Esophagus muscularis mucosa (tissue), 4 donors: ENCODE data around the gene PLSCR4. TPM values are rescaled to one million over a fixed set of nuclear protein-coding genes. Genes with fewer than 3 reads are reported as not detected.

Experiments
- DNase-seq: peaks from one replicate; pipeline ENCODE4 v3.0.0-alpha.2; 2017; ENCODE audit errors: extremely low spot score
- H3K27ac ChIP-seq, 4 donors: fragments of 200-600 bp; sonication (generic); replicated peaks in 1 of 4; 1 replicate in 3 of 4; 2 replicates in 1 of 4; pipeline ENCODE4 v1.5.1; 2016 to 2019; ENCODE audit warnings: mild to moderate bottlenecking in 1 of 4
- H3K27me3 ChIP-seq, 4 donors: fragments of 200-600 bp; sonication (generic); one replicate each; pipeline versions ENCODE4 v1.5.1 to v1.6.0; 2016 to 2019
- H3K36me3 ChIP-seq, 4 donors: fragments of 200-600 bp; sonication (generic); one replicate each; pipeline ENCODE4 v1.5.1; 2016 to 2019
- H3K4me1 ChIP-seq, 4 donors: fragments of 200-600 bp; sonication (generic); one replicate each; pipeline ENCODE4 v1.5.1; 2016 to 2019
- H3K4me3 ChIP-seq, 4 donors: fragments of 200-600 bp; sonication (generic); 1 replicate in 2 of 4; 2 replicates in 2 of 4; pipeline ENCODE4 v1.5.1; 2016 to 2019; ENCODE audit warnings: mild to moderate bottlenecking in 4 of 4, moderate library complexity in 1 of 4
- H3K9me3 ChIP-seq, 4 donors: fragments of 200-600 bp; sonication (generic); 1 replicate in 3 of 4; 2 replicates in 1 of 4; pipeline ENCODE4 v1.5.1; 2016 to 2019
- EP300 ChIP-seq: sonication (generic); formaldehyde crosslinking; IDR thresholded peaks from one replicate; pipeline ENCODE4 v1.6.1; 2017; ENCODE audit warnings: antibody characterized with exemption
- POLR2A ChIP-seq: fragments of 450-650 bp; IDR thresholded peaks from one replicate; pipeline ENCODE4 v1.6.1; 2017; ENCODE audit warnings: antibody characterized with exemption, moderate library complexity, mild to moderate bottlenecking, low read depth
- POLR2AphosphoS5 ChIP-seq, 2 donors: sonication (generic); formaldehyde crosslinking; IDR thresholded peaks; one replicate each; pipeline ENCODE4 v1.6.1; 2017; ENCODE audit warnings: antibody characterized with exemption in 2 of 2
- WGBS: methylation state at CpG from one replicate; pipeline ENCODE4 v1.1.5; 2018; 5-methylcytosine and 5-hydroxymethylcytosine counted together
- intact Hi-C: fragments of 100-400 bp; cut with DNase I; formaldehyde crosslinking; loops from one replicate; pipeline ENCODE4 v1.15.1; 2023
- total RNA-seq, 4 donors: library from RNA; depleted of rRNA; stranded (reverse); fragments of >200 nt; gene quantifications; one replicate each; pipeline versions ENCODE4 v1.1.0 to v1.2.1, GENCODE V29; 2016
- TF ChIP-seq, protein P1 (sequence below), 3 experiments: fragments of 200-600 bp in 2 of 3; fragments of 450-650 bp in 1 of 3; sonication (generic) in 2 of 3; IDR thresholded peaks; one replicate each; pipeline ENCODE4 v1.5.1; 2017 to 2019; ENCODE audit warnings: antibody characterized with exemption in 3 of 3, mild to moderate bottlenecking in 2 of 3, moderate library complexity in 1 of 3

Gene PLSCR4
- total RNA-seq, 4 donors from 2014 or later: 43.5 to 71.4 (median 63.0) TPM

DNA sequence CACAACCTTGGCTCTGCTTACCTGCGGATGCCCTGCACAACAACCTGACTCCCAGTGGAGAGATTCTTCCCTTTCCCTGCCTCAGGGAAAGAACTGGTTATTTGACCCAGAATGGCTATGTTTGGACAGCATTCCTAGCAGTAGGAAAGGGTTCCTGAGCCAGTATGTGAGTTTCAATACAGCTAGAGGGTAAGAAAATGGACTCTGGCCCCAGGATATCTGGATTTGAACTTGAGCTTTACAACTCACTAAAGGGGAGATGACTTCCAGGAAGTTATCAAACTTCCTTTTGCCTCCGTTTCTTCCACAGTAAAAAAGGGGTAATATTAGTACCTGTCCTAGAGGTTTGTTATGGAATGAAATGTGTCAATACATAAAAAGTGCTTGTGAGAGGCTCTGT, 28.1 kb upstream of the PLSCR4 start:
- peak overlapping the region; percentile 48 to 75 (median 64) for H3K27ac ChIP-seq
- intact Hi-C loops: no loop called here
- no peak for DNase-seq
- no peaks in the 10 kb centered on the region for H3K9me3 ChIP-seq
- TF ChIP-seq EP300: no peak
- TF ChIP-seq POLR2AphosphoS5 (IDR thresholded peaks at IDR 0.05): no peak
- TF ChIP-seq POLR2A: no peak
- TF ChIP-seq, protein P1, sequence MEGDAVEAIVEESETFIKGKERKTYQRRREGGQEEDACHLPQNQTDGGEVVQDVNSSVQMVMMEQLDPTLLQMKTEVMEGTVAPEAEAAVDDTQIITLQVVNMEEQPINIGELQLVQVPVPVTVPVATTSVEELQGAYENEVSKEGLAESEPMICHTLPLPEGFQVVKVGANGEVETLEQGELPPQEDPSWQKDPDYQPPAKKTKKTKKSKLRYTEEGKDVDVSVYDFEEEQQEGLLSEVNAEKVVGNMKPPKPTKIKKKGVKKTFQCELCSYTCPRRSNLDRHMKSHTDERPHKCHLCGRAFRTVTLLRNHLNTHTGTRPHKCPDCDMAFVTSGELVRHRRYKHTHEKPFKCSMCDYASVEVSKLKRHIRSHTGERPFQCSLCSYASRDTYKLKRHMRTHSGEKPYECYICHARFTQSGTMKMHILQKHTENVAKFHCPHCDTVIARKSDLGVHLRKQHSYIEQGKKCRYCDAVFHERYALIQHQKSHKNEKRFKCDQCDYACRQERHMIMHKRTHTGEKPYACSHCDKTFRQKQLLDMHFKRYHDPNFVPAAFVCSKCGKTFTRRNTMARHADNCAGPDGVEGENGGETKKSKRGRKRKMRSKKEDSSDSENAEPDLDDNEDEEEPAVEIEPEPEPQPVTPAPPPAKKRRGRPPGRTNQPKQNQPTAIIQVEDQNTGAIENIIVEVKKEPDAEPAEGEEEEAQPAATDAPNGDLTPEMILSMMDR (IDR thresholded peaks at IDR 0.05): no peak
- no peaks in the 10 kb centered on the region for H3K27me3 ChIP-seq
- no peaks in the 10 kb centered on the region for H3K36me3 ChIP-seq
- peaks cover 6 to 66% (median 58%) of the 10 kb centered on the region in 4 donors for H3K4me1 ChIP-seq
- H3K4me3 ChIP-seq: no peak overlapping the region
- WGBS: 88% methylated on average over 2 of the region's 2 CpGs

DNA sequence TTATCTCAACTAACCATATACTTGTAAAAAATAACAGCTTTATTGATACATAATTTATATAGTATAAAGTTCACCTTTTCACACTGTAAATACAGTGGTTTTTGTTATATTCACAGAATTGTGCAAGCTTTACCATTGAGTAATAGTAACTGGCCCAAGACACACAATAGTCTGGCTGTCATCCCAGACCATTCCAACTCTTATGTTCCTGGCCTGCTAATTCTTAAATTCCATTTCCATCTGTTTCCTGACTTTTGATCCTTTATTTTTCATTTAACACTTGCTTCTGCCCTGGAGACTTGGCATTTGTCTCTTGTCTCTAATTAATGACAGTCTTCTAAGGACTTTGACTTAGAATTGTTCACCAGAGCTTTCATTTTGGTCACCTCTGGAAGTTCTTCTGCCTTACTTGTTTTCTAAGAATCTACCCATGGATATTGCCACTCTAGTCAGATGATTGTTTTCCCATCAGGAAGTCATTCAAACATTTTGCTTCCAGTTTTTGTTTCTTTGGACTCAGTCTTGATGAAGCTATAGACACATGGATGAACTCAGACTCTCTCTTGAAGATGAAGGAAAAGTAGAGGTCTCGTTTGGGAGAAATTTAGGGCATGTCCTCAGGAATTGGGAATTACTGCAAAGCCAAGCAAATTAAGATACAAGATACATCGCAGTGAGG, 27.2 kb upstream of the PLSCR4 start:
- TF ChIP-seq, protein P1 (IDR thresholded peaks at IDR 0.05): no peak
- peak; percentile 16 to 68 for TF ChIP-seq POLR2AphosphoS5 (IDR thresholded peaks at IDR 0.05)
- Histone ChIP-seq H3K27ac (peak overlapping the region; percentile 48 to 75 (median 64)), H3K4me1 (peaks cover 6 to 68% (median 61%) of the 10 kb centered on the region in 4 donors), H3K9me3 (no peaks in the 10 kb centered on the region), H3K27me3 (no peaks in the 10 kb centered on the region), H3K36me3 (no peaks in the 10 kb centered on the region), H3K4me3 (no peak overlapping the region)
- no peak for DNase-seq
- WGBS: 74% methylated on average over 2 of the region's 2 CpGs
- intact Hi-C loops: no loop called here

DNA sequence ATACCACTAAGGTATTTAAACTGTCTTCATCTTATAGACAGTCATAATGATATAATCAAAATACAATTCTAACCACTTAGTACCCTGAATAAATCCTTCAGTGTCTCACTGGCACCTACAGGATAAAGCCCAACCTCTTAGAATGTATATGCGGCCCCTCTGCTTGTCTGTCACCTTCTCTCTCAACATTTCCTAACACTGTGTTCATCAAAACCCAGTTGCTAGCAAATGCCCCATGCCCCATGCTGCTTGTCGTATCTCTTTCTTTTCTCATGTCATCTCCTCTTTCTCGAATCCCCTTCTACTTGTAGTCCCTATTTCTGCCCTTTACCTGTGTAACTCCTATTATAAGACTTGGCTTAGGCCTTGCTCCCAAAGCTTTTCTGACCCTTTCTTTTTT, 24.6 kb upstream of the PLSCR4 start:
- Histone ChIP-seq H3K4me1 (peaks cover 6 to 60% (median 53%) of the 10 kb centered on the region in 4 donors), H3K9me3 (no peaks in the 10 kb centered on the region), H3K27ac (peak overlapping the region; percentile 69 to 81 (median 77)), H3K36me3 (no peaks in the 10 kb centered on the region), H3K4me3 (no peak overlapping the region), H3K27me3 (no peaks in the 10 kb centered on the region)
- 93% methylated on average over 3 of the region's 3 CpGs for WGBS
- intact Hi-C loops: no loop called here
- DNase-seq: no peak
- TF ChIP-seq, protein P1 (IDR thresholded peaks at IDR 0.05): no peak
- no peak for TF ChIP-seq POLR2A
- TF ChIP-seq POLR2AphosphoS5 (IDR thresholded peaks at IDR 0.05): no peak

DNA sequence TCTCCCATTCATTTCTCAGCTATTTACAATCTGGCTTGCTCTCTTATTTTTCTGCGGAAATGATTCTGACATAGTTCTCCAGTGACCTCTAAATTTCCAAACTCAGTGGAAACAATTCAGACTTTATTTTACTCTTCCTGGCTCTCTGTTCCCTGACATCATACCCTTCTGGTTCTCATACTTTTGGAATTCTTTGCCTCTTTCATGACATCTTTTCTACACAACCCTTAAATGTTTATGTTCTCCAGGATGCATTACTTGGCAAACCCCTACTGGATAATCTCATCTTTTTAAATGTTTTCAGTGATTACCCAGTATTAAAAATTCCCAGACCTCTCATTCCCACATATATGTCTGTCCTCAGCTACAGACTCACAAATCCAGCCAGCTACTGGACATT, 23.9 kb upstream of the PLSCR4 start:
- Histone ChIP-seq H3K27ac (peak overlapping the region; percentile 69 to 81 (median 77)), H3K27me3 (no peaks in the 10 kb centered on the region), H3K4me1 (peaks cover 6 to 53% (median 47%) of the 10 kb centered on the region in 4 donors), H3K4me3 (no peak overlapping the region), H3K36me3 (no peaks in the 10 kb centered on the region), H3K9me3 (no peaks in the 10 kb centered on the region)
- 19% methylated on average over 1 of the region's 1 CpG for WGBS
- intact Hi-C loops: no loop called here
- DNase-seq: no peak
- TF ChIP-seq, protein P1 (IDR thresholded peaks at IDR 0.05): no peak
- peak in 1 of 2 donors; percentile 48 for TF ChIP-seq POLR2AphosphoS5 (IDR thresholded peaks at IDR 0.05)
